PFSK-1 (cell line): ENCODE data around the gene APBA3.

ENCODE experiments used
- FOXP2 ChIP-seq: optimal IDR thresholded peaks from 2 replicates; pipeline ENCODE3; 2011; ENCODE audit warnings: borderline replicate concordance, control low read depth, inconsistent platforms; ENCODE audit not compliant: insufficient read depth; ENCODE audit errors: extremely low read length, extremely low read depth
- POLR2AphosphoS5 ChIP-seq: IDR thresholded peaks from 2 replicates; pipeline ENCODE4 v1.6.1; 2012; ENCODE audit warnings: low read depth, mild to moderate bottlenecking, control low read depth, low read length, moderate library complexity
- SIN3A ChIP-seq: IDR thresholded peaks from 2 replicates; pipeline ENCODE4 v1.6.1; 2012; ENCODE audit warnings: mild to moderate bottlenecking, low read length, moderate library complexity, borderline replicate concordance; ENCODE audit not compliant: insufficient read depth
- TAF1 ChIP-seq: IDR thresholded peaks from 2 replicates; pipeline ENCODE4 v1.6.1; 2012; ENCODE audit warnings: low read length, control low read depth, borderline replicate concordance; ENCODE audit not compliant: insufficient read depth
- TF ChIP-seq, protein P1 (sequence below), 2 experiments: IDR thresholded peaks; 2 replicates each; pipeline versions ENCODE4 v1.6.1 to v1.8.0; 2011 to 2012; ENCODE audit warnings: low read depth in 2 of 2, low read length in 2 of 2, control low read depth in 1 of 2, inconsistent platforms in 1 of 2, mild to moderate bottlenecking in 1 of 2, moderate library complexity in 1 of 2; ENCODE audit not compliant: insufficient read depth in 1 of 2

APBA3 gene

DNA sequence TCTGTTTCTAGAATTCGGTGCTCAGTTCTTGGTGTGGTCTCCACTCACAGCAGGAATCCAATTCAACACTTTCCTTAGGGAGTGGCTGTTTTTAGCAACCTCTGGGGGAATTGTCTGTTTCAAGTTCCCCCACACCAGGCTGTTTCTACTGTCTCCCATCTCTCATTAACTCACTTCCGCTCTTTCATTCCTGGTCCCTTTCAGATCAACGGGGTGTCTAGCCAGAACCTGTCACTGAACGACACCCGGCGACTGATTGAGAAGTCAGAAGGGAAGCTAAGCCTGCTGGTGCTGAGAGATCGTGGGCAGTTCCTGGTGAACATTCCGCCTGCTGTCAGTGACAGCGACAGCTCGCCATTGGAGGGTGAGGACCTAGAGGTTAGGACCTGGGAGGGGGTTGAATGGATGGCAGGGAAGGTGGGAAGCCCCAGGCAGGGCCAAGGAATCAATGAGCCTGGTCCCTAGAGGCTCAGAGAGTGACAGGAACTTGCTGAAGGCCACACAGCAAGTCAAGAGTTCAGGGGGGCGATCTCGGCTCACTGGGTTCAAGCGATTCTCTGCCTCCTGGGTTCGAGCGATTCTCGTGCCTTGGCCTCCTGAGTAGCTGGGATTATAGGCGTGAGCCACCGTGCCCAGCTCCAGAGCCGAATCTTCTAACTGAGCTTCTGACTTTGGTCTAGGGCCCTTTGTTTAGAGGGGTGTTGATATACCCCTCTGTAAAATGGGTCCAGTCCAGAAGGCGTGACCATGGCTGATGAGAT, 27.8 kb downstream of the APBA3 start:
- TF ChIP-seq, protein P1, sequence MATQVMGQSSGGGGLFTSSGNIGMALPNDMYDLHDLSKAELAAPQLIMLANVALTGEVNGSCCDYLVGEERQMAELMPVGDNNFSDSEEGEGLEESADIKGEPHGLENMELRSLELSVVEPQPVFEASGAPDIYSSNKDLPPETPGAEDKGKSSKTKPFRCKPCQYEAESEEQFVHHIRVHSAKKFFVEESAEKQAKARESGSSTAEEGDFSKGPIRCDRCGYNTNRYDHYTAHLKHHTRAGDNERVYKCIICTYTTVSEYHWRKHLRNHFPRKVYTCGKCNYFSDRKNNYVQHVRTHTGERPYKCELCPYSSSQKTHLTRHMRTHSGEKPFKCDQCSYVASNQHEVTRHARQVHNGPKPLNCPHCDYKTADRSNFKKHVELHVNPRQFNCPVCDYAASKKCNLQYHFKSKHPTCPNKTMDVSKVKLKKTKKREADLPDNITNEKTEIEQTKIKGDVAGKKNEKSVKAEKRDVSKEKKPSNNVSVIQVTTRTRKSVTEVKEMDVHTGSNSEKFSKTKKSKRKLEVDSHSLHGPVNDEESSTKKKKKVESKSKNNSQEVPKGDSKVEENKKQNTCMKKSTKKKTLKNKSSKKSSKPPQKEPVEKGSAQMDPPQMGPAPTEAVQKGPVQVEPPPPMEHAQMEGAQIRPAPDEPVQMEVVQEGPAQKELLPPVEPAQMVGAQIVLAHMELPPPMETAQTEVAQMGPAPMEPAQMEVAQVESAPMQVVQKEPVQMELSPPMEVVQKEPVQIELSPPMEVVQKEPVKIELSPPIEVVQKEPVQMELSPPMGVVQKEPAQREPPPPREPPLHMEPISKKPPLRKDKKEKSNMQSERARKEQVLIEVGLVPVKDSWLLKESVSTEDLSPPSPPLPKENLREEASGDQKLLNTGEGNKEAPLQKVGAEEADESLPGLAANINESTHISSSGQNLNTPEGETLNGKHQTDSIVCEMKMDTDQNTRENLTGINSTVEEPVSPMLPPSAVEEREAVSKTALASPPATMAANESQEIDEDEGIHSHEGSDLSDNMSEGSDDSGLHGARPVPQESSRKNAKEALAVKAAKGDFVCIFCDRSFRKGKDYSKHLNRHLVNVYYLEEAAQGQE (IDR thresholded peaks at IDR 0.05; ENCODE audit: insufficient read depth in 1 of 2, low read depth in 2 of 2, low read length in 2 of 2) = no peak
- no peak for TF ChIP-seq FOXP2
- no peak for TF ChIP-seq POLR2AphosphoS5
- TF ChIP-seq SIN3A = no peak
- no peak for TF ChIP-seq TAF1

- TF ChIP-seq, protein P1 (IDR thresholded peaks at IDR 0.05; ENCODE audit: insufficient read depth in 1 of 2, low read depth in 2 of 2, low read length in 2 of 2) = no peak
- TF ChIP-seq TAF1 = no peak
- TF ChIP-seq SIN3A = no peak
- no peak for TF ChIP-seq FOXP2
- no peak for TF ChIP-seq POLR2AphosphoS5
These were observed 29.4 kb downstream of the APBA3 start for GRCh38 chr19:3732108-3732507.

- TF ChIP-seq SIN3A (no peak), FOXP2 (no peak), POLR2AphosphoS5 (no peak), TAF1 (no peak)
- TF ChIP-seq, protein P1 (IDR thresholded peaks at IDR 0.05; ENCODE audit: insufficient read depth in 1 of 2, low read depth in 2 of 2, low read length in 2 of 2) = no peak
These were observed 31.0 kb downstream of the APBA3 start for GRCh38 chr19:3730457-3730958.

DNA sequence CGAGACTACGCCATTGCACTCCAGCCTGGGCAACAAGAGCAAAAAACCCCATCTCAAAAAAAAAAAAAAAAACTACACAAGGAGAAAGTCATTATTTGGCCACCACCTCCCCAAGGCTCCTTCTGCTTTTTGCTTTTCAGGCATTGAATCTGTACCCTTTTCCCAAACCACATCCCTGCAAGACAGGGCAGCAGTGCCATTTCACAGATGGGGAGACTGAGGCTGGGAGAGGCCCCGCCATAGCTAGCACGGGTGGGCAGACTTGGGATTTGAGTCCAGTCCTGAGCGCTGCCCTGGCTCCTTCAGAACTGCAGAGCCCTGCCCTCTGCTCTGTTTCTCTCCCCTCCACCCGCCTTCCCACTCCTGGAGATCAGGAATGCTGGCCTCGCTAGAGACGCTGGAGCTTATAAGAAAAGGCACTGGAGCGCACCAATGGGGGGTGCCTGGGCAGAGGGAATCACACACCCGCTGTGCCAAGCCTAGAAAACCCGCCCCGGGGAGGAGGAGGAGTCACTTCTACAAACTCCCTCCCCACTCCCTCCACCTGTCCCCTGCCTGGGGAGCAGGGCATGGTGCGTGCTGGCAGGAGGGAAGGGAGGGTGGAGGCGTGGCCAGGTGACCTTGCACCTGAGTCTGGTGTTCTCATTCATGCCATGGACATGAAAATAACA, 35.7 kb downstream of the APBA3 start:
- TF ChIP-seq TAF1 (no peak), POLR2AphosphoS5 (no peak), SIN3A (no peak), FOXP2 (no peak)
- TF ChIP-seq, protein P1 (IDR thresholded peaks at IDR 0.05; ENCODE audit: insufficient read depth in 1 of 2, low read depth in 2 of 2, low read length in 2 of 2) = no peak
